ES-I3 (cell line): ENCODE data around the gene MFSD6.

ENCODE experiments used
- H3K36me3 ChIP-seq: 2 replicates; pipeline ENCODE4 v1.6.1; 2013; ENCODE audit warnings: mild to moderate bottlenecking, low read length, control low read depth, moderate library complexity; ENCODE audit not compliant: insufficient read depth
- H3K4me1 ChIP-seq: 2 replicates; pipeline ENCODE4 v1.6.1; 2013; ENCODE audit warnings: mild to moderate bottlenecking, control low read depth, low read length; ENCODE audit not compliant: insufficient read depth
- H3K9ac ChIP-seq: 2 replicates; pipeline ENCODE4 v1.6.1; 2013; ENCODE audit warnings: low read depth, mild to moderate bottlenecking, low read length, moderate library complexity
- H3K9me3 ChIP-seq: 2 replicates; pipeline ENCODE4 v1.6.1; 2013; ENCODE audit warnings: mild to moderate bottlenecking, low read length, moderate library complexity; ENCODE audit not compliant: control insufficient read depth, insufficient read depth

MFSD6 gene

DNA sequence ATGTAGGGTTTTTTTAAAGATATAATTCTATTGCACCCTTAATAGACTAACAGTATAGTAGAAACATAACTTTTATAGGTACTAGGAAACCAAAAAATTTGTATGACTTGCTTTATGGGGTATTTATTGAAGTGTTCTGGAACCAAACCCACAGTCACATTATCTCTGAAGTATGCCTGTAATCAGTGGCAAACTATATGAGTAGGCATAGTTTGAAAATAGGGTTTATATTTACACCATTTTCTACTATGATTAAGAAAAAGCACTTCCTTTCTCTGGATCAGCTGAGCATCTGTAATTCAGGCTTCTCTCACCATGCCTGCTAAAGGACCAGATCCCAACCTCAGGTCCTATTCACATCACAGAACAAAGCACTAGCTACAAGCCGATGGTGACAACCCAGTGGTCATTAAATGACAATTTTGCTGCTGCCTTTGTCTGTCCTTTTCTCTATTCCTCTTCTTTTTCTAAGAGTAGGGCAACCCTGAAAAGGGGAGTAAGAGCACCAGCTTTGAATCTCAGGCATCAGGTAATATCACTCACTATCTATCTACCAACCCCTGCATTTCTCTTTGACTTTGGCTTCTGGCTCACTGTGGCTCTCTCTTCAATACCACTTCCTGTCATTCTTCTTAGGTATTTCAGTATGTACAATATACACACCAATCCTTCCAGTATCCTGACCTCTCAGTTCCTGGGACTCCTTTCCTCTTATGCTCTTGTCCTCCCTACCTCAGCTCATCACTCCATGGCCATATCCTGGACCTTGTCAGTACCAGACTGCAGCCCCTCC, 112.0 kb downstream of the MFSD6 start:
- Histone ChIP-seq H3K36me3 (no peaks in the 10 kb centered on the region), H3K9me3 (no peaks in the 10 kb centered on the region), H3K9ac (no peak overlapping the region), H3K4me1 (no peaks in the 10 kb centered on the region)

- no peaks in the 10 kb centered on the region for H3K36me3 ChIP-seq
- no peak overlapping the region for H3K9ac ChIP-seq
- H3K9me3 ChIP-seq: no peaks in the 10 kb centered on the region
- H3K4me1 ChIP-seq: peaks cover 11% of the 10 kb centered on the region
Measured at GRCh38 chr2:190524928-190525327, 116.8 kb downstream of the MFSD6 start.

DNA sequence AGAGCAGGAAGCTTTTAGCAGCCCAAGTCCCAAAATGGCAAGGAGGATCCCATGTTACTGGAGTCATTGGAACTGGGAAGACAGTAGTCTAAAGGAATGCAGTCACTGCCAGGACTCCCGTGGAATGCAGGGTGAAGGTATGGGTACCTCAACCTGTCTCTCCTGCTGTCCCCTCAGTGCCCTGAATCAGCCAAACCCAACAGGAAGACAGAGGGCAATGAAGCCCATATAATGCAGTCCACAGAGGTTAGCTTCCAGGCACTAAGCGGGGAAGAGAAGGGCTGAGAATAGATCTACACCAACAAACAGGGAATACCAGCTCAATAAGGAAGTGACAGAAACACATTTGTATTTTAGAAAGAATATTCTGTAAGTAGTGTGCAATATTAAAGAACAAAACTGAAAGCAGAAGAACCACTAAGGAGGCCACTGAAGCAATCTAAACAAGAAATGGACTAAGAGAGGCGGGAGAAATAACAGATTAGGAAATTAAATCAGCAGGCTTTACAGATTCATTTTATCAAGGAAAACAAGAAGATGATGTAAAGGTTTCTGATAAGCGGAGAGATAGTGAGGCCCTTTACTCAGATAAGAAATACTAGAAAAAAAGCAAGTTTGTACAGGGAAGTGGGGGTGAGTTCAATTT, 118.1 kb downstream of the MFSD6 start:
- Histone ChIP-seq H3K4me1 (peaks cover 11% of the 10 kb centered on the region), H3K36me3 (no peaks in the 10 kb centered on the region), H3K9me3 (no peaks in the 10 kb centered on the region), H3K9ac (no peak overlapping the region)

GRCh38 chr2:190527214-190527613, 119.1 kb downstream of the MFSD6 start:
- no peak overlapping the region for H3K9ac ChIP-seq
- peaks cover 11% of the 10 kb centered on the region for H3K4me1 ChIP-seq

GRCh38 chr2:190527918-190528317, 119.8 kb downstream of the MFSD6 start:
- H3K9me3 ChIP-seq: no peaks in the 10 kb centered on the region
- peaks cover 11% of the 10 kb centered on the region for H3K4me1 ChIP-seq
- no peak overlapping the region for H3K9ac ChIP-seq
- no peaks in the 10 kb centered on the region for H3K36me3 ChIP-seq

More at GRCh38 chr2:190527214-190527613, 119.1 kb downstream of the MFSD6 start:
- Histone ChIP-seq H3K36me3 (no peaks in the 10 kb centered on the region), H3K9me3 (no peaks in the 10 kb centered on the region)

DNA sequence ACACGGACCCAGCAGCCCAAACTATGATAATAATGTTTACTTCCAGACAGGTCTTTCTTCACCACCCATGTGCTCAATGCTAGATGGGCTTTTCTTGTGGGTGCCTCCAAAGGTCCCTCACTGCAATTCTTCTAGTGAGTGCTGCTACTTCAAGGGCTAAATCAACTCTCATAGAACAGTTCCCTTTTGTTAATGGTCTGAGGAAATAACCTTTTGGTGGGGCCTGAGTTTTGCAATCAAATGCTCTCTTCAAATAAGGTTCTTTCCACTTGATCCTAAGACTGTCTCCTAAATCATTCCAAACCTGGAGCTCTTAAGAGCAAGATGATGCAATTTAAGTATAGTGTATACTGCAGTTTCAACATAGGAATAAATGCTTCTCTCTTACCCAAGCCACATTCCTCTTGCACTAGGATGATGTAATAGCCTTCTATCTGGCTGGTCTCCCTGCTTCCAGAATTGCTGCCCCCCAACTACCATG, 120.4 kb downstream of the MFSD6 start:
- Histone ChIP-seq H3K9ac (no peak overlapping the region), H3K4me1 (peaks cover 11% of the 10 kb centered on the region), H3K9me3 (no peaks in the 10 kb centered on the region), H3K36me3 (no peaks in the 10 kb centered on the region)

DNA sequence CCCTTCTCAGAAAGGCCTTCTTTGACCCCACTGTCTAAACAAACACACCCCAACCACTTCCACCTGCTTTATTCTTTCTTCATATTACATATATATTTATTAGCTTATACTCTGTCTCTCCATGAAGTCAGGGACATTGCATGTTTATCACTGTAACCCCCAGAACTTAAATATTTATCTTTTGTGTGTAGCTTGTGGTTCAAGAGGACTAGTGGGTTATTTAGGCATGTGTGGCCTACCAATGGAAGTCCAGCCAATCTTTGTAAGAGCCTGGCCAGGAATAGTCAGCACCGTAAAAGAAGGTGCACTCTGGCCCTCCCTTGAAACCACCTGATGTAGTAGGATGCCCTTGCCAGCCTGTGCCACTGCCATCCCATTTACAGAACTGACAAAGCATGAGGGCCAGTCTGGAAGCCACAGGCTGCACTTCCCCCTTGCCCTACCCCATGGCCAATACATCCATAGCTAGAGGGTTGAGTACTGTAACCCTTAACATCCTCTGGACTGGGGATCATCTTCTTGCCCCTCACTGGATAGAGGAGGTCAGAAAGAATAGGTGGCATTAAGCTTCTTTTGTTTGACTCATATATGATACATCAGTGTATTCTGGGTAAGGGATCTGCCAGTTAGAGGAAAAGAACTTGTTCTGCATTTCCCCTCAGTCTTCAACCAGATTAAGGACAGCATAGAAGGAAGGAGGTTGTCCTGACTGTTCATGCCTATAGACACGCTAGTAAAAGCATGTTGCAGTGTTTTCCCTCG, 121.5 kb downstream of the MFSD6 start:
- no peak overlapping the region for H3K9ac ChIP-seq
- peaks cover 11% of the 10 kb centered on the region for H3K4me1 ChIP-seq
- H3K36me3 ChIP-seq: no peaks in the 10 kb centered on the region
- H3K9me3 ChIP-seq: no peaks in the 10 kb centered on the region

- Histone ChIP-seq H3K9ac (no peak overlapping the region; the same call in 1 of the 2 replicates), H3K36me3 (no peaks in the 10 kb centered on the region), H3K4me1 (peaks cover 11% of the 10 kb centered on the region), H3K9me3 (no peaks in the 10 kb centered on the region)
Measured at GRCh38 chr2:190530248-190530900, 122.2 kb downstream of the MFSD6 start.

GRCh38 chr2:190532581-190532980, 124.4 kb downstream of the MFSD6 start:
- Histone ChIP-seq H3K9ac (no peak overlapping the region), H3K4me1 (peaks cover 17% of the 10 kb centered on the region), H3K36me3 (no peaks in the 10 kb centered on the region), H3K9me3 (0 out of 2 replicates have a peak, but pooled peaks cover under 1% of the 10 kb centered on the region)

DNA sequence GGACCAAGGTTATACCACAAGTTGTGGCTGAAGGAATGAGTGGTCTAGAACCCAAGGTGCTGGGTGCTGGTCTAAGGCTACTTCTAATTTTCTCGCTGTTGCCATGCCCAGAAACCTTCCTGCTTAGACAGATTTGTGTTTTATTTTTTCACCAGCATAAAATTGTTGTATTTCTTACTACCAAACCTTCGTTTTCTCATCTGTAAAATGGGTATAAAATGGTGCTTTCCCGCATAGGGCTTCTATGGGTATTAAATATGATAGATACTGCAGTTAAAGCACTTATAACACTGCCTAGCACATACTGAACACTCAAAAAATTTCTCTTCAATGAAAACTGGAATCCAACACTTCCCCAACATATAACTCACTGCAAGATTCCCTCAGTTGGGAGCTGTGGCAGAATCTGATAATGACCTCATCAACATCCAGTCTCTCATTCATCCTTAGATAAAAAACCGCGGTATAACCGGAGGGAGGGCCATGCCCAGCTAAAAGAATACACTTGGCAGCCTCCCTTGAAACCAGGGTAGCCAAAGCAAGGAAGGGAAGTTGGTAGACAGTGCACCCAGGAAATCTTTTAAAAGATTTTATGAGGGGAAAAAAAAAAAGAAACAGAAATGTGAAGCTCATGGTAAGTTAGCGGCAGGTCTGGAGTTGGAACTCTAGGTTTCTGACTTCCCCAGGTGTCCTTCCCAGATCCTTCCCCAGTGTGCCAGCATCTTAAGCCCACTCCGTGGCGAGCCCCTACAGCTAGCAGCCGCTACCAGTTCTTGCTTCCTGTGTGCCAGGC, 125.2 kb downstream of the MFSD6 start:
- Histone ChIP-seq H3K4me1 (peaks cover 10% of the 10 kb centered on the region; the same call in 1 of the 2 replicates), H3K36me3 (no peaks in the 10 kb centered on the region), H3K9ac (peak overlapping the region; percentile 88), H3K9me3 (0 out of 2 replicates have a peak, but pooled peaks cover 2% of the 10 kb centered on the region)

GRCh38 chr2:190533968-190534309, 125.8 kb downstream of the MFSD6 start:
- Histone ChIP-seq H3K9me3 (0 out of 2 replicates have a peak, but pooled peaks cover 2% of the 10 kb centered on the region), H3K4me1 (peaks cover 6% of the 10 kb centered on the region; the same call in 1 of the 2 replicates), H3K36me3 (no peaks in the 10 kb centered on the region), H3K9ac (peak overlapping the region; percentile 88)

DNA sequence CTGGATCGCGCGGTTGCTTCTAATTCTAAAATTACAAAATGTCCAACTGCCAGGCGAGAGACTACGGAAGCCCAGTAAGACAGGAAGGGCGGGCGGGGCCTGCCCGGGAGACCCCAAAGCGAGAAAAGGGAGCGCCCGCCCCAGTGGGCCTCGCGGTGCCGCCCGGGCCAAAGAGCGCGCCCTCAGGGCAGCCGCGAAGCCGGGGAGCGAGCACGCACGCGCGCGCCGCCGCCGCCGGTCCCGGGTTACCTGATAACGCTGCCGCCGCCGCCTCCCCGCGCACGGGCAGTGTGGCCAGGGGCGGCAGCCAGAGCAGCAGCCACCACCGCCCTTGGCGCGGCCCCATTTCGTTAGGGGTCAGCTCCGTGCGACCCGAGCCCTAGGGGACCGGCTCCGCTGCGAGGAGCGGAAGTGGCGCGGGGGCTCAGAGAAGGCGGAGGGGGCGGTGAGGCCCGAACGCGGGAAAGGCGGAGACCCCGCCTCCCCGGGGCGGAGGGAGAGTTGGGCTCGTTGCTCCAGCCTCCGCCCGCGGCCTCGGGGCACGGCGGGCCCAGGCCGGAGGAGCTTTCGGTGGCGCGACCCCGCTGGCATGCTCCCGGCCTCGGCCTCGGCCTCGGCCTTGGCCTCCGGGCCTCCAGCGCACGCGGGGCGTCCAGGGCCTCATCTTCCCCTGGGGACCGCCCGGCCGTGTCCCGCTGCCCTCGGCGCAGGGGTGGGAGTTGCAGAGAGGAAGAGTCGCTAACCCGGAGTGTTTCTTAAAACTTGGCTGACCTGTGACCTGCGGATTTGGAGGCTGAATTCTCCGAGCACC, 126.4 kb downstream of the MFSD6 start, which contains the start of gene NEMP2:
NEMP2 (minus strand) TSS at position 413 of the 811 bp plus-strand sequence; CDS start at position 346, 67 bp downstream.
- Histone ChIP-seq H3K9ac (peak within 1 kb of the TSS; percentile 88), H3K4me1 (peaks cover 6% of the 10 kb centered on the region; the same call in 1 of the 2 replicates), H3K36me3 (no peaks in the 10 kb centered on the region)

GRCh38 chr2:190535121-190535439, 126.9 kb downstream of the MFSD6 start:
- H3K4me1 ChIP-seq: peaks cover 6% of the 10 kb centered on the region; the same call in 1 of the 2 replicates
- peaks cover 6% of the 10 kb centered on the region for H3K9me3 ChIP-seq
- peak overlapping the region; percentile 88 for H3K9ac ChIP-seq
- no peaks in the 10 kb centered on the region for H3K36me3 ChIP-seq

More for the DNA sequence above, 126.4 kb downstream of the MFSD6 start, which contains the start of gene NEMP2:
- 0 out of 2 replicates have a peak, but pooled peaks cover 2% of the 10 kb centered on the region for H3K9me3 ChIP-seq
